HTR-8/SVneo (cell line): ENCODE measurements around the gene SEPTIN8.
A peak's percentile ranks its signal among the peaks of the same experiment; 100 is the strongest.

Experiments
- DNase-seq: peaks from one replicate; pipeline ENCODE4 v3.0.0; 2011; ENCODE audit warnings: low spot score, mixed read lengths; ENCODE audit not compliant: insufficient read length
- FAIRE-seq: peaks from 2 replicates; lab custom pipeline; 2011; peaks lifted over from hg19 to GRCh38; lab: Jason Lieb, UNC

Gene SEPTIN8

GRCh38 chr5:132768485-132768868 is 8.6 kb downstream of the SEPTIN8 start:
- DNase-seq: no peak
- no peak for FAIRE-seq

DNA sequence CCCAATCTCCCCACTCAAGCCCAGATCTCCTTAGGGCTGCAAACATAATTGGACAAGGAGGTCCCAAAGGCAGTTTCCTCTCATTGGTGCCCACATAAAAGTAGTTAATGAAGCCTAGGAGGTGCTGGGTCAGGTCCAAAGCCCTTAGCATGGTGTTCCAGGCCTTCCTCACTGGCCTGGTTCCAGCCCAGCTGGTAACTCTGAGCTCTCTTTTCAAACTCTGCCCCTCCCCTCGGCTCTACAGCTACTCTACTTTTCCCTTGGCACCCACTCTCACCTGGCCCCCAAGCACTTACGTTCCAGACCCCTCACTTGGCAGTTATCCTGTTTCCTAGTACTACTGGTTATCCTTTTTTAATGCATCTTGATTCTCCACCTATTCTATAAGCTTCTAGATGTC is 9.9 kb downstream of the SEPTIN8 start:
- FAIRE-seq: no peak
- no peak for DNase-seq

GRCh38 chr5:132766806-132767055 is 10.3 kb downstream of the SEPTIN8 start:
- DNase-seq: no peak
- FAIRE-seq: no peak

DNA sequence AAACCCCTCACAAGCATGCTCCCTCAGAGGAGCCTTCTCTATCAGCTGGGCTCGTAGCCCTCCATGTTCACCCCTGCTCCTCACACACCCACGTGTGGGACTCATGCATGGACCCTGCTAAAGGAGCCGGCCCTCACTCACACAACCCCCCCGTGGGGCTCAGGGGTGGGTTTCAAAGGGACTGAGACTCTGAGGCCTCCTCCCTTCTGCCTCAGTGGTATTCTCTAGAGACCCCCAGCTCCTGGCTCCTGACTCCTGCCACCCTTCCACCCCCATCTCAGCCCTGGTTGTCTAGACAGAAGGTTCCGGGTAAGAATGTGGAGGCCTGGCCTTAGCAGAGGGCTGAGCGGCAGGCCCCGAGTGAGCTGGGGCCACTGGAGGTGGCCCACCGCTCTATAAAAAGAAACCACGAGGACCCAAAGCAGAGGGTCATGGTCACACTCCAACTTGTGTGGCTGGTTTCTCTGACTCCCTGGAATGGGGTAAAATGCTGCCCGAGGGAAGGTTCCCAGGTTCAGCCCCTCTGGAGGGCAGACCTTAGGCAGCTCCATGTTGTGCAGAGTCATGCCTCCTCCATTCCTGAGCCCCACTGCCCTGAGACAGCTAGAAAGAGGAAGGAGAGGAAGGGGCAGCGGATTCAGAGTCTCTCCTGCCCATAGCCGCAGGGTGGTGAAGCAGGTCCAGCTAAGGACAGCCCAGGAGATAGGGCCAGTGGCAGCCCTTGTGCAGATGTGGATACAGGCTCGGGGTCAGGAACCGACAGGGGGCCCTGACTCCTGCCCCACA is 10.8 kb downstream of the SEPTIN8 start:
- FAIRE-seq: no peak

GRCh38 chr5:132765311-132766019 is 11.6 kb downstream of the SEPTIN8 start:
- FAIRE-seq: no peak
- DNase-seq: no peak

More for the DNA sequence above, 10.8 kb downstream of the SEPTIN8 start:
- DNase-seq: no peak

DNA sequence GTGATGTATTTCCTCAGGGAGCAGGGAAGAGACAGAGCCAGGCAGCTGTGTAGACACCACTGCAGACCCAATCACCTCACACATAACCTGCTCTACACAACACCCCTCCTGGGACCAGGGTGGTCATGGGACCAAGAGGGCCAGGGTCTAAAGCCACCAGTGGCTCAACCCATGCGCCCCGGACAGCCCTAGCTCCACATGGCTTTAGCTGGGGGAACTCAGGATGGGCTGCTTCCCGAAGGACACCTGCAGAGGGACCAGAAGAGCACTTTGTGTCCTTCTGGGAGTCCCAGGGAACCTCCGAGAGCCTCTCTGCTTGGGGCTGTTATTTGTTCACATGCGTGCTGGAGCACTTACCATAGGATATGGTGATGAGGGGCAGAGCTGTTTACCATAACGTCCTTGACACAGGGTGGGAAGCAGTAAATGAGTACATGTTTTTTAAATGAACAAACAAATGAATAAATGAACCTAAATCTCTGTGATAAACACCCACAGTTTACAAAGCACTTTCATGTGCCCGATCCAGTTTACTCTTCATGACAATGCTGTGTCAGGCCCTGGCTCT is 12.3 kb downstream of the SEPTIN8 start:
- no peak for FAIRE-seq
- DNase-seq: no peak

- DNase-seq (no peak), FAIRE-seq (no peak)
These were observed 13.0 kb downstream of the SEPTIN8 start for GRCh38 chr5:132764051-132764450.

GRCh38 chr5:132763181-132764036 is 13.6 kb downstream of the SEPTIN8 start:
- FAIRE-seq (no peak), DNase-seq (no peak)

- FAIRE-seq (no peak), DNase-seq (no peak)
These were observed 14.6 kb downstream of the SEPTIN8 start for GRCh38 chr5:132762246-132763000.

GRCh38 chr5:132761321-132762240 is 15.5 kb downstream of the SEPTIN8 start:
- FAIRE-seq (peak; percentile 71), DNase-seq (no peak)

DNA sequence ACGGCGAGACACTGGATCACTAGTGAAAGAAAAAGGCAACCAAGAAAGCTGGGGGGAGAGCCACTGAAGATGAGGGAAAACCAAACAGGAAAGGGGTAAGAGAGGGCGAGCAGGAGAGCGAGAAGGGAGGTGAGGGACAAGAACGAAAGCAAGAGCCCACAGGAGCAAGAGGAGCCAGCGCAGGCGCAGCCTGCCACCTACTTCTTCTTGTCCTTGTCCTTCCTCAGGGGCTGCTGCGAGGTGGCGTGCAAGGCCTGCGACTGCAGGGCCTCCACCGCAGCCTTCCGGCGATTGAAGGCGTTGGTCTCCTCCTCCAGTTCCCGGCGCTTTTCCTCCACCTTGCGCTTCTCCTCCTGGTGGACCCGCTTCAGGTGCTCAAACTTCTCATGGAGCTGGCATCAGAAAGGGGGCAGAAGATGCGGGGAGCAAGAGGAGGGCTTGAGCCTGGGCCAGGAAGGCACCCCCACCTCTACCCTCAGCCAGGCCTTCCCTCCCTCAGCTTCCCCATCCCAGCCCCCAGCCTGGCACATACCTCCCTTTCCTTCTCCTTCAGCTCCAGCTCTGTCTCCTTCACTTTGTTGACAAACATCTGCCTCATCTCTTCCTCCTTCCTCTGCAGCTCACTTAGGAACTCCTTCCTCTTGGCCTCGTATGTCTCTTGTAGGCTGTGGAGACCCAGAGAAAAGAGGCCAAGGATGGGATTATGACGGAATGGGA is 16.3 kb downstream of the SEPTIN8 start:
- no peak for FAIRE-seq

GRCh38 chr5:132760049-132760420 is 17.0 kb downstream of the SEPTIN8 start:
- FAIRE-seq (no peak), DNase-seq (no peak)

More for the DNA sequence above, 16.3 kb downstream of the SEPTIN8 start:
- DNase-seq: no peak

DNA sequence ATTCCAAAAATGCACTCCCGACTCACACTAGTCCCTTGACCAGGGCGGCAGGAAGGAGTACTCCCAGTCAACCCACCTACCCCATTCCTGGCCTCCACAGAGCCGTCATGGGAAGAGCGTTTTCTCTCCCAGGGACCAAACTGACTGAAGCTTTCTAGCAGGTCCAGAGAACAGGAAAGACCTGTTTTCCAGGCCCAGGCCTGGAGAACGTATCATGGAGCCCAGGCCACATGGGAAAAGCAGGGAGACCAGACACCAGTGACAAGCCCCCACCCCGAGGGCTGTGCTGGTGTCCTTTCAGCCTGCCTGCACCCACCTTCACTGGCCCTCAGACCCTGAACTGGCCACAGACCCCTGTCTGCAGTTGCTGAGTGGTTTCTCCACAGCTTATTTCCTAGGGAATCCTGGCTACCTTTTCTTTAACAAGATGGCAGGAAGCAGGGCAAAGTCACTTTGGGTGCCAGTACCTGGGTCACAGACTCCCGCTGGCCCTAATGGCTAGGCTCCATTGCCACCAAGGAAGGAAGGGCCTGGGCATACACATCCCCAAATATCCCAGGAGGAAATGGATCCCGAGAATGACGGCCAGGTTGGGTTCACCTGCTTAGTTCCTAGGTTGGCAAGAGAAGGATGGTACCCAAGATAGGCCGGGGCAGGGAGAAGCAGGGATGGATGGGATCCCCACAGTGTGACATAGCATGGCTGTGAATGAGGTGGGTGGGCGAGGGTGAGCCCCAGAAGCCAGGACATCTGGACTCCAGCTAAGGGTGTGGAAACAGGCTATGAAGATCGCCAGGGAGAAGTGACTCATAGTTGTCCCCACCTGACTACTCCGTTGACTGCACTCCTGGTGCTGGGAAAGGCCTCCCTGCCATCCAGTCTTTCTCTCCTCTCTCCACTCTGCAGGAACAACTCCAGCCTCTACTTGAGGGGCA is 17.7 kb downstream of the SEPTIN8 start:
- DNase-seq (no peak), FAIRE-seq (no peak)

- FAIRE-seq (no peak), DNase-seq (no peak)
These were observed 18.6 kb downstream of the SEPTIN8 start for GRCh38 chr5:132758451-132758850.

DNA sequence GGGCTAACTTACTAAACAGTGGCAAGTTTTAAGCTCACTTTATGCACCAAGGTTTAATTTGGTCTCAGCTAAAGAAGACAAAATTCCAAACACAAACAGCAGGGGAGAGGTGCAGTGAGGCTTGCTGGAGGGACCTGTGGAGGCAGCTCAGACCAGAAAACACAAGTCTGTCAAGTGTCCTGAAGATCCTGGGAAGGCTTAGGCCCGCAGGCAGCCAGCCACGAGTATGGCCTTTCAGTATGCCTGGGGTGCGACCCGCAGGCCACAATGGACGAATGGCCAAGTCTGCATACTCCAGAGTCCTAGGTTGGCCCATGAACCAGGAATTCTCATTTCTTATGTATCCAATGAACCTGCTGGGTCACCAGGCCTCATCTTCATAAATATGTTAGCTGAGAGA is 20.5 kb downstream of the SEPTIN8 start:
- no peak for DNase-seq
- FAIRE-seq: no peak

DNA sequence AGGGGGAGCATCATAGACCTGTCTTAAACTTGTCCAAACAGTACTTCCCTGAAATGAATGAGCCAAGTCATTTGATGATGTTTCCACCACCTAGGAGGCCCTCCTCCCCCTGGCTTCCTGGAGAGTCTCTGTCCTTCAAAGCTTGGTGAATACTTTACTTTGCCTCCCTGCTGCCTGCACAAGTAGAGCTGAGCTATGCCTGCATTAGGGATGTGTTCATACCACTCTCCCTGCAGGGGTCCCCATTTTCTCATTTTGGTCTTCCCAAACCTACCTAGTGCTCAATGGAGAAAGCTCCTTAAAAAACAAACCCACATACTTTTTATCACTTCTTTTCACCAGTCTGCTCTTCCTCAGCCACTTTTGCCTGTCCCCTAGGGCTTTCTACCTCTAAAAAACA is 22.1 kb downstream of the SEPTIN8 start:
- DNase-seq: no peak
- no peak for FAIRE-seq

- FAIRE-seq (no peak), DNase-seq (no peak)
These were observed 22.9 kb downstream of the SEPTIN8 start for GRCh38 chr5:132754111-132754510.
